Measurements from ENCODE around the gene BRK1.
"Not testable (repeated sequence)": the region's sequence is repeated elsewhere in the genome, so short reads cannot be mapped to it uniquely, and the experiment has no call there.

BRK1 gene

GRCh38 chr3:10176150-10176549 is 60.7 kb downstream of the BRK1 start:
- DNase-seq (ENCODE audit: low spot score); FAIRE-seq: not testable (repeated sequence)

Data from RCC 7860 (cell line).